ENCODE data around the gene TEDC1.

DNA sequence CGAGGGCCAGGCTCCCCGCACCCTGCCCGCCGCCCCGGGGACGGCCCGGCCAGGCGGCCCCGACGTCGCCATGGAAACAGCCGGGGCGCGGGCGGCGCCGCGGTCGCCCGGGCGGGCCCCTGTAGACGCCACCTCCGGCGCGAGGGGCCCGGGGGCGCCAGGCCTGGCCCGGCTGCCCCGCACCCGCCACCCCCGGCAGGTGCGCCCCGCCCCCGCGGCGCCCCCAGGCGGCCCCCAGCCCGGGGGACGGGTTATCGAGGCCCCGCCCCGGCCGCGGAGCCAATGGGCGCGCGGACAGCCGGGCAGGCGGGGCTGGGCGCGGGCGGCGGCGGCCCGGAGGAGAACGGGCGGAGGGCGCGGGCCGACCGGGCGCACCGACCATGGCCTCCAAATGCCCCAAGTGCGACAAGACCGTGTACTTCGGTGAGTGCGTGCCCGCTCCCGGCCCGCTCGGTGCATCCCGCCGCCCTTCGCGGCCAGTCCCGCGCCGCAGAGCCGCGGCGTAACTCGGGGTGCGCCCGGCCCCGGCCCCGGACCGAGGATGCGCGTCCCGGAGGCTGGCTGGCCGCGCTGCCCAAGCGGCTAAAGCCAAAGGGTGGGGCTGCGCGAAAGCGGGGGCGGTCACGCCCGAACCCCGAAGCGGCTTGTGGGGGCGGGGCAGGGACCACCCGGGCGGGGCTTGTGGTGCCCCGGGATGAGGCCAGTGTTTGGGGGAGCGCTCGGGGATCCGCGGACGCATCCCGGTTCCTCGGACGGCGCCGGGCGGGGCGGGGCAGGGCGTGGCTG is 16.4 kb upstream of the TEDC1 start, which contains the start of gene CRIP2:
- no peak for TF ChIP-seq RFX5 (IDR thresholded peaks at IDR 0.05; ENCODE audit: low read length)
- no peak for TF ChIP-seq JUND (IDR thresholded peaks at IDR 0.05)
- TF ChIP-seq, protein P1, sequence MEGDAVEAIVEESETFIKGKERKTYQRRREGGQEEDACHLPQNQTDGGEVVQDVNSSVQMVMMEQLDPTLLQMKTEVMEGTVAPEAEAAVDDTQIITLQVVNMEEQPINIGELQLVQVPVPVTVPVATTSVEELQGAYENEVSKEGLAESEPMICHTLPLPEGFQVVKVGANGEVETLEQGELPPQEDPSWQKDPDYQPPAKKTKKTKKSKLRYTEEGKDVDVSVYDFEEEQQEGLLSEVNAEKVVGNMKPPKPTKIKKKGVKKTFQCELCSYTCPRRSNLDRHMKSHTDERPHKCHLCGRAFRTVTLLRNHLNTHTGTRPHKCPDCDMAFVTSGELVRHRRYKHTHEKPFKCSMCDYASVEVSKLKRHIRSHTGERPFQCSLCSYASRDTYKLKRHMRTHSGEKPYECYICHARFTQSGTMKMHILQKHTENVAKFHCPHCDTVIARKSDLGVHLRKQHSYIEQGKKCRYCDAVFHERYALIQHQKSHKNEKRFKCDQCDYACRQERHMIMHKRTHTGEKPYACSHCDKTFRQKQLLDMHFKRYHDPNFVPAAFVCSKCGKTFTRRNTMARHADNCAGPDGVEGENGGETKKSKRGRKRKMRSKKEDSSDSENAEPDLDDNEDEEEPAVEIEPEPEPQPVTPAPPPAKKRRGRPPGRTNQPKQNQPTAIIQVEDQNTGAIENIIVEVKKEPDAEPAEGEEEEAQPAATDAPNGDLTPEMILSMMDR (IDR thresholded peaks at IDR 0.05), result no peak
- no peak; the same call in 1 of the 2 replicates for TF ChIP-seq POLR2AphosphoS5 (IDR thresholded peaks at IDR 0.05; ENCODE audit: low read depth, low read length)
- TF ChIP-seq, protein P2, sequence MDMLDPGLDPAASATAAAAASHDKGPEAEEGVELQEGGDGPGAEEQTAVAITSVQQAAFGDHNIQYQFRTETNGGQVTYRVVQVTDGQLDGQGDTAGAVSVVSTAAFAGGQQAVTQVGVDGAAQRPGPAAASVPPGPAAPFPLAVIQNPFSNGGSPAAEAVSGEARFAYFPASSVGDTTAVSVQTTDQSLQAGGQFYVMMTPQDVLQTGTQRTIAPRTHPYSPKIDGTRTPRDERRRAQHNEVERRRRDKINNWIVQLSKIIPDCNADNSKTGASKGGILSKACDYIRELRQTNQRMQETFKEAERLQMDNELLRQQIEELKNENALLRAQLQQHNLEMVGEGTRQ (IDR thresholded peaks at IDR 0.05; ENCODE audit: borderline replicate concordance, low read depth, low read length), result no peak
- TF ChIP-seq TAF1 (IDR thresholded peaks at IDR 0.05; ENCODE audit: borderline replicate concordance, low read depth, low read length), result no peak
- no peak for TF ChIP-seq SIN3A (IDR thresholded peaks at IDR 0.05; ENCODE audit: borderline replicate concordance, low read depth, low read length)
- no peak for TF ChIP-seq RCOR1 (IDR thresholded peaks at IDR 0.05; ENCODE audit: low read length)
- TF ChIP-seq GABPA (IDR thresholded peaks at IDR 0.05; ENCODE audit: low read depth), result no peak
- no peak for TF ChIP-seq EP300 (IDR thresholded peaks at IDR 0.05; ENCODE audit: borderline replicate concordance in 1 of 2, low read depth in 1 of 2, low read length in 1 of 2)

Data from SK-N-SH (cell line).